ENCODE measurements around the gene DDRGK1.

DDRGK1 gene

GRCh38 chr20:3231889-3232588 lies 27.6 kb upstream of the DDRGK1 start:
- no peaks in the 10 kb centered on the region for H3K9me3 Mint-ChIP-seq
- H3K27me3 Mint-ChIP-seq (ENCODE audit: low read depth, poor library complexity), result peaks cover 42% of the 10 kb centered on the region
- H3K27ac Mint-ChIP-seq, result no peak overlapping the region
- no peak for TF ChIP-seq CTCF (IDR thresholded peaks at IDR 0.05)
- no peak overlapping the region for H3K4me3 Mint-ChIP-seq
- H3K4me1 Mint-ChIP-seq, result peaks cover 18% of the 10 kb centered on the region
- H3K36me3 Mint-ChIP-seq (ENCODE audit: low read depth), result no peaks in the 10 kb centered on the region
- DNase-seq, result no peak

- Mint-ChIP-seq H3K36me3 (ENCODE audit: low read depth) (no peaks in the 10 kb centered on the region), H3K27me3 (ENCODE audit: low read depth, poor library complexity) (peaks cover 33% of the 10 kb centered on the region), H3K9me3 (no peaks in the 10 kb centered on the region), H3K27ac (no peak overlapping the region), H3K4me1 (peaks cover 27% of the 10 kb centered on the region), H3K4me3 (no peak overlapping the region)
- no peak for TF ChIP-seq CTCF (IDR thresholded peaks at IDR 0.05)
- DNase-seq, result no peak
These were observed 26.6 kb upstream of the DDRGK1 start for GRCh38 chr20:3231116-3231515.

GRCh38 chr20:3229798-3230197 lies 25.3 kb upstream of the DDRGK1 start:
- no peaks in the 10 kb centered on the region for H3K9me3 Mint-ChIP-seq
- H3K4me3 Mint-ChIP-seq, result no peak overlapping the region
- peaks cover 23% of the 10 kb centered on the region for H3K4me1 Mint-ChIP-seq
- peaks cover 19% of the 10 kb centered on the region for H3K27me3 Mint-ChIP-seq (ENCODE audit: low read depth, poor library complexity)
- no peak for TF ChIP-seq CTCF (IDR thresholded peaks at IDR 0.05)
- no peak overlapping the region for H3K27ac Mint-ChIP-seq
- DNase-seq, result no peak
- H3K36me3 Mint-ChIP-seq (ENCODE audit: low read depth), result no peaks in the 10 kb centered on the region

GRCh38 chr20:3229158-3229557 lies 24.7 kb upstream of the DDRGK1 start:
- Mint-ChIP-seq H3K36me3 (ENCODE audit: low read depth) (no peaks in the 10 kb centered on the region), H3K9me3 (no peaks in the 10 kb centered on the region), H3K27ac (no peak overlapping the region), H3K4me3 (no peak overlapping the region), H3K27me3 (ENCODE audit: low read depth, poor library complexity) (peaks cover 15% of the 10 kb centered on the region), H3K4me1 (peaks cover 21% of the 10 kb centered on the region)
- no peak for TF ChIP-seq CTCF (IDR thresholded peaks at IDR 0.05)
- DNase-seq, result no peak

GRCh38 chr20:3228750-3229032 lies 24.2 kb upstream of the DDRGK1 start:
- no peak overlapping the region for H3K4me3 Mint-ChIP-seq
- H3K27me3 Mint-ChIP-seq (ENCODE audit: low read depth, poor library complexity), result peaks cover 15% of the 10 kb centered on the region
- H3K27ac Mint-ChIP-seq, result no peak overlapping the region
- DNase-seq, result no peak
- no peaks in the 10 kb centered on the region for H3K36me3 Mint-ChIP-seq (ENCODE audit: low read depth)
- TF ChIP-seq CTCF (IDR thresholded peaks at IDR 0.05), result no peak
- H3K4me1 Mint-ChIP-seq, result peaks cover 25% of the 10 kb centered on the region
- H3K9me3 Mint-ChIP-seq, result no peaks in the 10 kb centered on the region

GRCh38 chr20:3227936-3228749 lies 23.7 kb upstream of the DDRGK1 start:
- Mint-ChIP-seq H3K4me3 (no peak overlapping the region), H3K36me3 (ENCODE audit: low read depth) (no peaks in the 10 kb centered on the region), H3K9me3 (no peaks in the 10 kb centered on the region), H3K4me1 (peaks cover 31% of the 10 kb centered on the region), H3K27ac (no peak overlapping the region), H3K27me3 (ENCODE audit: low read depth, poor library complexity) (peaks cover 13% of the 10 kb centered on the region)
- DNase-seq, result no peak
- no peak for TF ChIP-seq CTCF (IDR thresholded peaks at IDR 0.05)

Data from nephron progenitor cell (in vitro differentiated cells).